Stimulated activated CD8-positive, alpha-beta memory T cell treated with anti-CD3 and anti-CD28 coated beads, Interleukin-7, amount 100 ng/mL, for 1 hour (primary cell): Measurements from ENCODE around the gene B4GALNT2.
"Not testable (repeated sequence)": the region's sequence is repeated elsewhere in the genome, so short reads cannot be mapped to it uniquely, and the experiment has no call there.

Experiments used
- DNase-seq, 2 donors: peaks; one replicate each; pipeline ENCODE4 v3.0.0-alpha.2; 2020; ENCODE audit warnings: low read depth in 2 of 2

The B4GALNT2 gene

DNA sequence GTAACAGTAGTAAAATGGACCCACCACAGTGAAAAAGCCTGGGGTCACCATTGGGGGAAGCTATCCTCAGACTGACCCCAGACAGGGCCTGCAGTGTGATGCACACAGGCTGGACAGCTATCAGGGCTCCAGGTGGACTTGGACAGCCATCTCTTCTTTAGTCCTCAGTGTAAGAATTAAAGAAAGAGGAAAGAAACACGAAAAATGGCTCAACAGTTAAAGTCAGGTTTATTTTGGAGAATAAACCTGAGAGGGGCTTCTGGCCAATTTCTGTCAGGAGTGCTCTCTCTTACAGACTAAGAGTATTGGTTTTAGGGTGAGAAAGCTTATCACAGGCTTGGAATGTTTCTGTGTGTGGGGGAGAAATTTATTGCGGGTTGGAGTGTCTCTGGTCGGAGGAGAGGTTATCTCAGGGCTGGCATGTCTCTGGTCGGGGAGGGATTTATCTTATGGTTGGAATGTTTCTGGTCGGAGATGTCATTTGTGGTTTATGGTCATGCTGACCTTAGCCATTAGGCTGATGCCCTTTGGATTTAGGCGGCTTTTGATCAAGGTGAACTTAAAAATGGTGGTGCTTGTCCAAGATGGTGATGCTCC is 10.8 kb upstream of the B4GALNT2 start:
- DNase-seq = no peak

GRCh38 chr17:49122566-49122965 is 10.0 kb upstream of the B4GALNT2 start:
- no peak for DNase-seq

DNA sequence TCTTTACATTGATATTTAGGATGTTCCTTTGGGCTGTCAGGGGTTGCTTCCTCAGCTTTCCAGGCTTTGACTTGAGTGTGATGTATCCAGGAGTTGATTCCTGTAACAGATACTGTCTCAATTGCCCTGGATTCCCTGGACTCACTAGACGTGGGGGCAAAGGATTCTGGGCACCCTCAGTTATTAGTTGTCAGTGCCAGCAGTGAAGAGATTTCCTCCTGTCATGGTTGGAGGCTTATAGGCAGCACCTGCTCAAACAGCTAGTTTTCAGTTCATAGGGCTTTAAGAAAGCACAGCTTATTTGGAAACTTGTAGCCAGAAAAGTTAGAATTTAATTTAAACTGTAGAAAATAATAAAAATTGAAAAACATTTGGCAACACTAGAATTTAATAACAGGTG is 9.5 kb upstream of the B4GALNT2 start:
- DNase-seq = no peak

GRCh38 chr17:49125449-49125848 is 7.1 kb upstream of the B4GALNT2 start:
- DNase-seq = no peak

DNA sequence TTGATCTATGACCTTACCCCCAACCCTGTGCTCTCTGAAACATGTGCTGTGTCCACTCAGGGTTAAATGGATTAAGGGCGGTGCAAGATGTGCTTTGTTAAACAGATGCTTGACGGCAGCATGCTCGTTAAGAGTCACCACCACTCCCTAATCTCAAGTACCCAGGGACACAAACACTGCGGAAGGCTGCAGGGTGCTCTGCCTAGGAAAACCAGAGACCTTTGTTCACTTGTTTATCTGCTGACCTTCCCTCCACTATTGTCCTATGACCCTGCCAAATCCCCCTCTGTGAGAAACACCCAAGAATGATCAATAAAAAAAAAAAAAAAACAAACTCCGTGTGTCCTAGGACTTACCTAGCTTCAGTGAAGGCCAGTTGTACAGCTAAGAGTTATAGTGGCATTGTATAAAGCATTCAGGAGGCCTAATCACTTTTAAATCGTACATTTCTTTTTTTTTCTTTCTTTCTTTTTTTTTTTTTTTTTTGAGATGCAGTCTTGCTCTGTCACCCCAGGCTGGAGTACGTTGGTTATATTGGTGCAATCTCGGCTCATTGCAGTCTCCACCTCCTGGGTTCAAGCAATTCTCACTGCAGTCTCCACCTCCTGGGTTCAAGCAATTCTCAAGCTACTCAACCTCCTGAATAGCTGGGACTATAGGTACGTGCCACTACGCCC is 6.2 kb upstream of the B4GALNT2 start:
- not testable (repeated sequence) for DNase-seq

GRCh38 chr17:49129359-49129950 is 3.1 kb upstream of the B4GALNT2 start:
- DNase-seq = not testable (repeated sequence)

- no peak for DNase-seq
Observed at GRCh38 chr17:49130891-49131290, 1.7 kb upstream of the B4GALNT2 start.

- no peak for DNase-seq
Observed at GRCh38 chr17:49132317-49132698, 261 bp upstream of the B4GALNT2 start.

DNA sequence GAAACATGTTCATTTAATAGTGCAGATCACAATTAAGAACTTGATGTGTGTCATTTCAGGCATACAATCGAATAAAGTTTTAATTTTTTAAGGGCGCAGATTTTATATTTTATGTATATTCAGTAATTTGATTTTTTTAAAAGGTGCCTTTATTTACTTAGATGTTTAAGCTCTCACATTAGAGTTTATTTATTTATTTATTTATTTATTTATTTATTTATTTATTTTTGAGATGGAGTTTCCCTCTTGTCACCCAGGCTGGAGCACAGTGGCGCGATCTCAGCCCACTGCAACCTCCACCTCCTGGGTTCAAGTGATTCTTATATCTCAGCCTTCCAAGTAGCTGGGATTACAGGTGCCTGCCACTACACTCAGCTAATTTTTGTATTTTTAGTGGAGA is 3.8 kb downstream of the B4GALNT2 start:
- DNase-seq = no peak

DNA sequence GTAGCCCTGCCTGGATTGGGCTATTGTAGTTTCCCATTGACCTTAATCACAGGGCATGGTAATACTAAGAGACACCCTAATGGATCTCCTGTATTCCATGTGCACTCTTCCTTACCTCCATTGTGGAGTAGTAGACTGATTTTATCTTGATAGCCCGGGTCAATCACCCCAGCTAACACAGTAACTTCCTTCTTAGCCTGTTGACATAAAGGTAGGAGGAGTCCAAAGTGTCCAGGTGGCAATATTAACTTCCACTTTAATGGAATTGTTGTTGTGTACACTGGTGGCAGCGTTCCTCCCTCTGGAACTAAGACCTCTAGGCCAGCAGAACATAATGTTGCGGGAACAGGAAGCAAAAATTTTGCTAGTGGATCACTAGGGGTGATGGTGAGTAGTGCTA is 13.1 kb downstream of the B4GALNT2 start:
- DNase-seq = not testable (repeated sequence)

DNA sequence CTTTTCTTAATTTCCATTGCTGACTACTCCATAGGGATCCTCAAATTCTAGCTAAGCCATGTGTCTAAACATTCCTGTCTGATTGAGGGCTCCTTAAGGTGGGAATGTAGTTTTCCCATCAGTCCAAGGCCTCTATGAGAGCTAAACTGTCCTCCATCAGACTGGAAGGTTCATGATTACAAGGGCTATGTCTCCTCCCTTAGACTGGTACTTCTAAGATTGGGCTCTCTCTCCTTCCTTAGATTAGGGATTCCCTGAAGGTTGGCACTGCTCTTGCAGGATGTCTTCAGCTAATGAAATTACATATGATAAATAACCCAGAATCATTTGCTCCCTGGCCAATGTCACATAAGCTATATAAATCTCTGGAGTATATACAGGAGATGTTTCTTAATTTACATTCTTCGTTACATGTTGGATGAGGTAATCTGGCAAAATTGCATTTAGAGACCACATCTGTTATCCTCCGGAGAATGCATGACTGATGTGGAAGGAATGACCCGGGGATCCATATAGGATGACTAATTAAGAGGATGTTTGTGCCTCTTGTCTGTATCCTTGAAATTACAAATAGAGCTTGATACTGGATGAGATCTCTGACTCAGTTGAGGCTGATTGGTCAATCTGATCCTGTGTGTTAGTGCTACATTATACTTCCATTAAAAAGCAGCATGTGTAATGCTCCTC is 14.2 kb downstream of the B4GALNT2 start:
- DNase-seq = no peak

DNA sequence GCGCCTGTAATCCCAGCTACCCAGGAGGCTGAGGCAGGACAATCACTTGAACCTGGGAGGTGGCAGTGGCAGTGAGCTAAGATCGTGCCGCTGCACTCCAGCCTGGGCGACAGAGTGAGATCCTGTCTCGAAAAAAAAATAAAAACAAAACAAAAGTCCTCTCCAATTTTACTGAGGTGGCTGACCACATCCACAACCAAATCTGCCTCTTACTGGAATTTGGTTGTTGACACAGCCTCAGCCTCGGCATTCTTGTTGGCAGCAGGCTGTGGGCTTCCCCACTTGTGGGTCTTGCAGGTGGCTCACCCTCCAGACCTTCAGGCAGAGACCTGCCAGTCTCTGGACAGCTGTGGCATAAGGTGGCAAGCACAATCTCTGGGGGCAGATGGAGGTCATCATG is 15.6 kb downstream of the B4GALNT2 start:
- DNase-seq = no peak

DNA sequence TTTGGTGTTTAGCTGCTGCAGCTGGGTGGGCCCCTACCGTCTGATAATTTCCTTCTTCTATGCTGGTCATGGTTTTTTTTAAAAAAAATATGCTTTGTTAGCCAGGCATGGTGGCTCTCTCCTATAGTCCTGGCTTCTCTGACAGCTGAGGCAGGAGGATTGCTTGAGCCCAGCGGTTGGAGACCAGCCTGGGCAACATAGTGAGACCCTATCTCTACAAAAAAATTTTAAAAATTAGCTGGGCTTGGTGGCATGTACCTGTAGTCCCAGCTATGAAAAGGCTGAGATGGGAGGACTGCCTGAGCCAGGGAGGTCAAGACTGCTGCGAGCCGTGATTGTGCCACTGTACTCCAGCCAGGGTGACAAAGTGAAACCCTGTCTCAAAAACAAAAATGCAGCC is 19.4 kb downstream of the B4GALNT2 start:
- DNase-seq = no peak

- no peak for DNase-seq
Observed at GRCh38 chr17:49156256-49156655, 23.7 kb downstream of the B4GALNT2 start.

DNA sequence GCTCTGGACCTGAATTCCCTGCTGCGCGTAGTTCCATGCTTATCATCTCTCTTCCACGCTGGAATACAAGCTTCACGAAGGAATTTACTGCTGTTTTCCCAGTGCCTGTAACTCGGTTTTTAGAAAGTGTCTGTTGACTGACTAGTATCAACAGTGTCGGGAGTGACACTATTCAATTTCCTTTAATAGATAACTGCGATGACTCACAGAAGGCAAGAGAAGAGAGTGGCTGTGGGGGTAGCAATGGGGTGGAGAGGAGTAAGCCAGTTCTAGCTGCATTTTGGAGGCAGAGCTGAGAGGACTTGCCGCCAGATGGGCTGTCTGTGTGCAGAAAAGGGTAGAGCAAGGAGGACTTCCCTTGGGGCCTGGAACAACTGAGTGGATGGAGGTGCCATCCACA is 25.2 kb downstream of the B4GALNT2 start:
- no peak for DNase-seq

DNA sequence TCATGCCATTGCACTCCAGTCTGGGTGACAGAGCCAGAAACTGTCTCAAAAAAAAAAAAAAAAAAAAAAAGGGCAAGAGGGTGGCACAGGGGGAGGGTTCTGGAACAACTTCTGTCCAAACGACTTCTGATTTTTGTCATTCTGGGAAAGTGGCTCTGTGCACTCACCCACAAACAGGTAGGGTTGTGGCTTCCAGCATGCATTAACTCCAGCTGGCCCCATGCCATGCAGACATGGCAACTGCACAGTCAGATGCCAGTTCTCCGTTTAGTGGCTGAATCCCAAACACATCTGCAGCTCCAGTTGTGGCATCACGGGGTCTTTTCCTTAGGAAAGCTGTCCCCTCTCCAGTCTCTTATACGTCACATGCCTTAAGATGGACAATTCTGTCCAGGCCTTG is 30.3 kb downstream of the B4GALNT2 start:
- DNase-seq = no peak

- no peak for DNase-seq
Observed at GRCh38 chr17:49165143-49165542, 32.6 kb downstream of the B4GALNT2 start.

- no peak for DNase-seq
Observed at GRCh38 chr17:49168706-49169105, 36.1 kb downstream of the B4GALNT2 start.

DNA sequence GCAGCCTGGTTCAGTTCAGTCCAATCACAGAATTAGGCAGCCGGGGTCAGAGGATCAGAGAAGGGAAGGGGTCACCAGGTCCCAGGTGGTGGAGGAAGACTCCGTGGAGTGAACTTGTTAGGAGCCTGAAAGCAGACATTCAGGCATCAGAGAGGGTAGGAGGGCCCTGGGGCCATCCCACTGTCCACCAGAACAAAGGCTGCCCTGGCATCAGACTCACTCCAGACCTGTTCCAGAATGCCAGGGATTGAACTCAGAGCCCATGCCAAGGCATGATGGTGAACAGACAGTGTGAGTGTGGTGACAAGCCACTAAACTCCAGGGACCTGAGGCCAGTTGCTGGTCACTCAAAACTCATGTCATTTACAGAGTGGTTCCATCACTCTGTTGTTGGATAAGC is 37.6 kb downstream of the B4GALNT2 start:
- DNase-seq = no peak

- DNase-seq = not testable (repeated sequence)
Observed at GRCh38 chr17:49170711-49171110, 38.1 kb downstream of the B4GALNT2 start.

- DNase-seq = not testable (repeated sequence)
Observed at GRCh38 chr17:49175978-49176377, 43.4 kb downstream of the B4GALNT2 start.

- DNase-seq = peak; percentile 26 to 54
Observed at GRCh38 chr17:49180303-49180702, 47.7 kb downstream of the B4GALNT2 start.
